Panc1 (cell line): ENCODE measurements around the gene CFAP57.

Source experiments
- CTCF ChIP-seq: fragments of 450-650 bp; IDR thresholded peaks from 2 replicates; pipeline ENCODE4 v1.5.1; 2017; ENCODE audit warnings: mild to moderate bottlenecking
- POLR2AphosphoS5 ChIP-seq: IDR thresholded peaks from 2 replicates; pipeline ENCODE4 v1.6.1; 2012; ENCODE audit warnings: mild to moderate bottlenecking, low read depth, low read length, moderate library complexity
- REST ChIP-seq, 2 experiments: IDR thresholded peaks; 2 replicates each; pipeline ENCODE4 v1.6.1; 2011 to 2012; ENCODE audit warnings: low read depth in 2 of 2, control low read depth in 1 of 2, low read length in 1 of 2, mild to moderate bottlenecking in 1 of 2, moderate library complexity in 1 of 2; ENCODE audit not compliant: insufficient read depth in 1 of 2
- SIN3A ChIP-seq: IDR thresholded peaks from 2 replicates; pipeline ENCODE4 v1.6.1; 2012; ENCODE audit warnings: low read depth, mild to moderate bottlenecking, low read length, moderate library complexity, borderline replicate concordance; ENCODE audit not compliant: insufficient read depth
- TCF7L2 ChIP-seq: IDR thresholded peaks from 2 replicates; pipeline ENCODE4 v1.6.1; 2011; ENCODE audit warnings: mild to moderate bottlenecking, low read depth, low read length, inconsistent platforms

- TF ChIP-seq CTCF, result no peak
- TF ChIP-seq POLR2AphosphoS5, result peak; percentile 86
- TF ChIP-seq SIN3A, result 0 out of 2 replicates have a peak, but pooled peaks have one; percentile 90
- TF ChIP-seq REST (IDR thresholded peaks at IDR 0.05; ENCODE audit: insufficient read depth in 1 of 2, low read depth in 2 of 2, low read length in 1 of 2), result 0 out of 4 replicates have a peak, but pooled peaks of 1 of the 2 experiments have one; percentile 25
- TF ChIP-seq TCF7L2, result no peak; the same call in 1 of the 2 replicates
Observed at GRCh38 chr1:43171876-43172526, at the start of gene CFAP57, which contains the start of gene EBNA1BP2.
